GM20431 (cell line): ENCODE data around the gene TCAIM.

Experiments
- in situ Hi-C: fragments of 300-500 bp; cut with MseI, MboI; formaldehyde crosslinking; loops from one replicate; pipeline ENCODE4 v1.15.0; 2020; ENCODE audit warnings: low sequenced_read_pairs; ENCODE audit not compliant: unreplicated experiment

The TCAIM gene, protein sequence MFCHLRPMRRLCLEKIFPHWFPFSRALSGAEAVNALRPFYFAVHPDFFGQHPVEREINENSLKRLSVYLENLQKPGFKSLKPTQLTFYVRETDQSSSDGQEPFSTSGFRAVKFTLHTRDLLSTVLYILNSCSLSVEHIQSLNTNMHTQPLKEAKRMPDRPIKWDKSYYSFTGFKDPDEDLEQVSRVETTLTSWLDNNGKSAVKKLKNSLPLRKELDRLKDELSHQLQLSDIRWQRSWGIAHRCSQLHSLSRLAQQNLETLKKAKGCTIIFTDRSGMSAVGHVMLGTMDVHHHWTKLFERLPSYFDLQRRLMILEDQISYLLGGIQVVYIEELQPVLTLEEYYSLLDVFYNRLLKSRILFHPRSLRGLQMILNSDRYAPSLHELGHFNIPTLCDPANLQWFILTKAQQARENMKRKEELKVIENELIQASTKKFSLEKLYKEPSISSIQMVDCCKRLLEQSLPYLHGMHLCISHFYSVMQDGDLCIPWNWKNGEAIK

DNA sequence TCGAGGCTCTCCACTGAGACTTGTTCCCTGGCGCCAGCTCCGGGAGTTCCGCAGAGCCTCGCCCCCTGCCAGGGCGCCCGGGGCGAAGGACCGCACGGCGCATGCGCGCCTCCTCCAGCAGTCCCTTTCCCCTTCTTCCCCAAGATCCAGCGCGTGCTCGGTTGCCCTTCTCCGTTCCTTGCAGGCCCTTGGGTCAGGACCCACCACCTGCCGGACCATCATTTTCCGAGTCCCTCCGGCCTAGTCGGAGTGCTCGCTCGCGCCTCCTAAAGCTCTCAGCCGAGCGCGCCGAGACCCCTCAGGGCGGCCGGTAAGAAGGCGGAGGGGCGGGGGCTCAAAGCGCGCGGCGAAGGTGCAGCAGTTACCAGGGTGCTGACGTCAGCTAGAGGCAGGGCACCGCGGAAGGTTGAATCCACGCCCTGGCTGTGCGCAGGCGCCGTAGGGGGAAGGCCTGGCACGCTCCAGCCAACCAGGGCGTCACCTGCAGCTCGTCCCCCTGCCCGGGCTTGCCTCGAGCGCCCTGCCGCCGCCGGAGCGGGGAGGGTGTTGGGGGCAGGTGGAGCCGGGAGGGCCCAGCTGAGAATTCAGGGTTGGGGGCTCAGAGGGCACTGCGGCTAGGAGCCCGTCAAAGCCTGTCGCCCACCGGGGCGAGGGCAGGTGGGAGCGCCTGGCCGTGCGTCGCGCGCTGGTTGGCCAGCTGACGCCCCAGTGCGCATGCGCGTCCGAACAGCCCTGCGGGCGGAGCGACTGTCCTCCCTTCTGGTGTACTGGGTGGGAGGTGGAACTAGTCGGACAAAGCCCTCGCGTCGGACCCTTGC lies at the start of gene TCAIM:
TCAIM (plus strand) TSS at position 757 of the 818 bp plus-strand sequence. CDS start 16,017 bp downstream, outside the sequence.
- in situ Hi-C loops = no loop called here

DNA sequence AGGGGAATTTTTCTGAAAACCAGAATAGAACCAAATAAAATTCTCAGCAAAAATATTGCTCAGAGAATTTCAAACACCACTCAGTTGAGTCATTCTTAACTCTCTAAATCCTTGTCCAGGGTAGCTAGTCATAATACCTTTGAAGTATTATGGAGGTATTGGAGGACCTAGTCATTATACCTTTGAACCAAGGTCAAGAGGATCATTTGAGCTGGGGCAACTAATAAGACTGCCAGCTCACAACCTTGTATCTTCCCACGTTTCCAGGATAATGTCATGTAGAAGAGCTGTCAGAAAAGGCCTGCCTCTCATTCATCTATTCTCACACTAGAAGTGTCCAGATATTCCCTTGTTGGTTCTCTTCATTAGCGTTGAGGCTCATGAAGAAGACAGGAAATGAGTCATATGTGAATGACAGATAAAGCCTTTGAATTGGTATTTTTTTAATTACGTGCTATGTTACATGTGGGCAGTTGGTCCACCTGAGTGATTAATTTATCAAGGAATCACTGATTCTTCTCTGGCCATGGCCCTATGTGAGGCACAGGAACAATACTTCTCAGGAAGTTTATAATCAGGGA lies 48.6 kb upstream of the TCAIM start:
- in situ Hi-C loops = no loop called here

DNA sequence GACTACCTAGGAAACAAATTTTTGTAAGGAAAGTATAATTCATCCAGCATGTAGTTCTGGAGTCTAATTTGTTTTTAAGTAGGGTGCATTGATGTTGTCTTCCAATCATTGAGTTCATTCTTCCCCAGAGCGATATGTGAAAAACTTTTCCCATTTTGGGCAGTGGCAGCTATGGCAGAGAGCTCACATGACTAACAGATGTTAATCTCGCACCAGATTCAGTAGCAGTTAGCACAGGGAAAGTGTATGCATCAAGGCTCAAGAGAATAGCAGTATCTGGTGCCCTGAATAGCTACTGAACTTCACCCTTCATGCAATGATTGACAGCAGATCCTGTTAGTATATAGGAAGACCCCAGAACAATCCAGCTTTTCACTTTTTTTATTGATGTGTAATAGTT lies 46.3 kb upstream of the TCAIM start:
- in situ Hi-C loops = no loop called here

DNA sequence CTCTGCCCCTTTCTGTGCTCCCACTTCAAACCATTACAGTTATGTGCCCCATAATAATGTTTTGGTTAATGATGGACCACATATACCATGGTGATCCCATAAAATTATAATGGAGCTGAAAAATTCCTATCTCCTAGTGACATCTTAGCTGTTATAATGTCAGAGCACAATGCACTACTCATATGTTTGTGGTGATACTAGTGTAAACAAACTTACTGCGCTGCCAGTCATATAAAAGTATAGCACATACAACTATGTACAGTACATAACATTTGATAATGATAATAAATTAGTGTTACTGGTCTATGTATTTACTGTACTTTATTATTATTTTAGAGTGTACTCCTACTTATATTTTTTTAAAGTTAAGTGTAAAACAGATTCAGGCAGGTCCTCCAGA lies 45.6 kb upstream of the TCAIM start:
- in situ Hi-C loops = no loop called here

DNA sequence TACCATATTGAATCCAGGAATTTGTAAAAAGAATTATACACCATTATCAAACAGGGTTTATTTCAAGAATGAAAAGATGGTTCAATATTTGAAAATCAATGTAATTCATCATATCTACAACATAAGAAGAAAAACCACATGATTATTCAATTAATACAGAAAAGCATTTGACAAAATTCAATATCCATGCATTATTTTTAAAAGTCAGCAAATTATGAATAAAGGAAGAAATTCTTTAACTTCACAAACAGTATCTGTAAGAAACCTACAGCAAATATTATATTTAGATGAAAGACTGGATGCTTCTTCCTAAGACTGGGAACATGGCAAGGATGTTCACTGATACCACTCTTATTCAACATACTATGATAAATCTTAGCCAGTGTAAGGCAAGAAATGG lies 41.3 kb upstream of the TCAIM start:
- in situ Hi-C loops = no loop called here

DNA sequence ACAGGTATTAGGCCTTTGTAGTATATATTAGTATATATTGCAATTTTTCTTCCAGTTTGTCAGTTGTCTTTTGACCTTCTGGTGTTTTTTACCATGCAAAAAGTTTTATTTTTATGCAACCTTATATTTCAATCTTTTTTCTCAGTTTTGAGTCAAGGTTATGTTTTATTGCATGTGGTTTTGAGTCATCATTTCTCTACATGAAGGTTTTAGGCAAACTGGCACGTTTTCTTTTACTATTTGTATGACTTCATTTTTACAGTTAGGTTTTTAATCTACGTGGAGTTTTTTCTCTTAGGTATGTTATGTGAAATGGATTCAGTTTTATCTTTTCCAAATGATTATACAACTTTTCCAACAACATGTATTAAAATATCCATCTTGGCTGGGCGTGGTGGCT lies 36.8 kb upstream of the TCAIM start:
- in situ Hi-C loops = no loop called here

DNA sequence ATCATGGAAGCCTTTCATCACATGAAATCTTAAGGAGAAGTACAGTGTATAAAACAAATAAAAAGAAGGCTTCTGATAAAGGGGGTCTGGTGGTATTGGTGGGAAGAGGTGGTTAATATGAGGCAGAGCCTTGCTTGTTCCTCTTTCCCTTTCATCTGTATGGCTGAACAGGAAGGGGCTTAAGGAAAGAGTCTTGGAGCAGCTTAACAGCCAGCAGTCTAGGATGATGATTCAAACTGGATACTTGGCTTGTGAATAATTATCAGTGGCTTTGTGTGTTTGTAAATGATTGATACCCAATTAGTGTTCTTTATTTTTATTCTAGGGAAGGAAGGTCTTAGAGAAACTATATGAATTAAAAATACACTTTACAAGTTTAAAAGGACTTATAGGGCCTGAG lies 29.1 kb upstream of the TCAIM start:
- in situ Hi-C loops = no loop called here

DNA sequence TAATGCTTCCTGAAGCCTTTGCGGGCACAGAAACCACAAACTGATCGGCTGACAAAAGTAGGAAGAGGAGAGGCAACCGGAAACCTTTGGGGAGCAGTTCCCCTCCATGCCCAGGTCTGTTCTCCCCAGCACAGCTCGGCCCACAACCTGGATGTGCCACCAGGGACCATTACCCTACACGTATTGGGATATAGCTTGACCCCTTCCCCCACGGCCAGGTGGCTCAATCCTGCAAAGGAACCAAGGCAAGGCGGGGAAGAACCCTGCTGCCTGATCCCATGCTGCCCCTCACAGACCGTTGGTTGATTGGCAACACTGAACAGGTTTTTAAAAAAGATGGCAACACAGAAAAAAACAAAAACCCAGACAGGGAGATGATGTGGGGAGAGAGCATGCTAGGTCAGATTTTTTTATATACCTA lies 19.7 kb upstream of the TCAIM start:
- in situ Hi-C loops = no loop called here

DNA sequence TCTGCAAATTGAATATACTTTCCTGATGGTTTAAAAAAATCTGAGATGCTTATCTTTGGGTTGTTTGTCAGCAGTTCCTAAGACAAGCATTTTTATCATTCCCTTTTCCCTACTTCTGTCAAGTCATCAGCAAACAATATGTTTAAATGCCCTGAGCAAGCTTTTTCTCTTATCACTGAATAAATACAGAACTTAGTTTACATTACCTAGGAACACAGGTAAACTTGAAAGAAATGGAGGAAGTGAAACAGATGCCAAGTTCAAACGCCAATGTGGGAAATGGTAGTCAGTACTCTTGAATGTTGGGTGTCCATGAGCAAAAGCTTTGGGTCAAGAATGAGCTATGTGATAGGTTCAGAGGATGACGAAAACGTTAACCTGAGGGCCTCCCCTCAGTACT lies 17.2 kb upstream of the TCAIM start:
- in situ Hi-C loops = no loop called here

DNA sequence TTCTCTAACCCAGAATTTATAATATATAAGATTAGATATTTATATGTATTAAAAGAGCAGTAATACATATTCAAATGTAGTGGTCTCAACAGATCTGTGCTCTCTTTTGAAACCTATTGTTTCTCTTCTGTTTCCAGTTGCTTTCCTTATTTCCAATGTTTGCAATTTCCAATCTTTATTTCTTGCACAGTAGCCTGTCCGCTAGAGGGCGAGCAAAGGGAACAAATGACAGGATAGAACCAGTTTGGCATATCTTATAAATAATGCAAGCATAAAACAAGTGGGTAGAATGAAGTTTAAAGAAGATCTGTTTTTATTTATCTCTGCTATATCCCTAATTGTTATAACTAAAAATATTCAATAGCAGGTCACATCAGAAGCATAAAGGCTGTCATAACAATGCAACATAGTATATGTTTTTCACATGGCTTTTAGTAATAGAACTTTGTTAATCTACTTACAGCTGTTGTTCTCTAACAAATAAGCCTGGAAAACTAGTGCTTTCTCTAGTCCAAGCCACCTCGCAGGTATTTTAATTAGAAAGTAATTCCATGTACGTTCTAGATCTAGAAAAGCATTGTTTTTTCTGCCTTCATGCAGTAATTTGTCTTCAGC lies 15.1 kb upstream of the TCAIM start:
- in situ Hi-C loops = no loop called here

DNA sequence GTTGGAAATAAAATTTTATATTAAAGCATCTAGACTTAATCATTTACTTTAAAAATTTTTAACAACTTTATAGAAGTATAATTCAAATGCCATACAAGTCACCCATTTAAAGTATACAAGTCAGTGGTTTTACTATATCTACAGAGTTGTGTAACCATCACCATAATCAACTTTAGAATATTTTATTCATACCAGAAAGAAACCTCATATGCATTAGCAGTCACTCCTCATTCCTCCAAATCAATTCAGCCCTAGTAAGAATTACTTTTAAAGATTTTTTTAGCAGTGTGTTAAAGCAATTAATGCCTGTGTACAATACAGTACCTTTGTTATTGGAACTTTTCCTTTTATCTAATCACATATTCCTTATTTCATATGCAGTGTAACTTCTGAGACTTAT lies 14.0 kb upstream of the TCAIM start:
- in situ Hi-C loops = no loop called here

DNA sequence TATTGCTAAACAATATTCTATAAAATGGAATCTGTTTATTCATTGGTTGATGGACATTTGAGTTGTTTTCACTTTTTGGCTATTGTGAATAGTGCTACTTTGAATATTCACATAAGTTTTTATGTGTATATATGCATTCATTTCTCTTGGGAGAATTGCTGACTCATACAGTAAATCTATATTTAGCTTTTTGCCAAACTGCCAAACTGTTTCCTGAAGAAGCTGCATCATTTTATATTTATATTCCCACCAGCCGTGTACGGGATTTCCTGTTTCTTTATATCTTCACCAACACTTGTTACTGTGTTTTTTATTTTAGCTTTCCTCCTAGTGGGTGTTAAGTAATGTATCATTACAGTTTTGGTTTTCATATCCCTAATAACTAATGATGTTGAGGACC lies 12.5 kb upstream of the TCAIM start:
- in situ Hi-C loops = no loop called here

DNA sequence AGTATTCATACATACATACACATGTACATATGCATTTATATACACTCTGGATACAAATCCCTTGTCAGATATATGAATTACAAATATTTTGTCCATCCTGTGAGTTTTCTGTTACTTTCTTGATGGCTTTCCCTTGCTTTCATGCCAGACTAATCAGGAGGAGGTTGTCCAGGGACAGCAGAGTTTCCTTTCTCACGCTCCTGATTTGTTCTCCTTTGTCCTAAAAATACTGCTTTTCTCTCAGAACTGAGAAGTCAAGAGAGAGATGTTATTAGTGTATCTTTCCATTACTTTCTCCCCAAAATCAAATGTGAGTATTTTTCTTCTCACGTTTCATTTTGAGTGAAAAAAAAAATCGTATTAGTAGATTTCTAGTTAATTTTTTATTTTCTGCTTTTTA lies 12.1 kb upstream of the TCAIM start:
- in situ Hi-C loops = no loop called here

DNA sequence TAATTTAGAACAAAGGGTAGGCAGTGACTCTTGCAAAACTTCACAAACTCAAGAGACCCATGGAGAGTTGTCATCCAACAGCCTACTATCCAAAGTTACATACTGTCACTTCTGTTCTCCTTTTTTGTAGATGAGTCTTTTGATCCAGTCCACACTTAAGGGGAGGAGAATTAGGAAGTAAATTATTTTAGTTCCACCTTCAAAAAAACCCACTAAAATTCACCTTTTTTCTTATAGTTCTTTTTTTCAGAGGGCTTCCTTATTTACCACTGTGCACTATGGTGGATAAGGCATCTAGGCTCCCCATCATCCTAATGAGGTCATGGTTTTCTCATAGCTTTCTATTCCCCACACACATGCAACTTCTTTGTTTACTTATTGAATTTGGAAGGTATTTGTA lies 8.6 kb upstream of the TCAIM start:
- in situ Hi-C loops = no loop called here

DNA sequence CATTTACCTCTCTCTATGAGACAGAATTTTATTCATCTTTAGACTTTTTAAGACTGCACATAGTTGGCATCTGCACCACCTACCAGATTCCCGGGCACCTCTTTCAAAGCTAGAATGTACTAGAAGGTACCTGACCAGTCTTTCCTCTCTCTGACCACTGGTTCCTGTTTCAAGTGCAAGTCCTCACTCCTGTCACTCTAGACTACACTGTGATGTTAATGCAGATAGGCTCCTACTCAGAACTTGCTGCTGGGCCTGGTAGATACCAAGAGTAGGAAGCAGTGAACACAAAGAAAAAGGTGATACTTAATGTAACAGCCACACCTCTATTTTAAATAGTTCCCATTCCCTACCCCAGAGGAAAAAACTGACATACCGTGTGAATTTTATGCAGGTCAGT lies 8.1 kb upstream of the TCAIM start:
- in situ Hi-C loops = no loop called here

DNA sequence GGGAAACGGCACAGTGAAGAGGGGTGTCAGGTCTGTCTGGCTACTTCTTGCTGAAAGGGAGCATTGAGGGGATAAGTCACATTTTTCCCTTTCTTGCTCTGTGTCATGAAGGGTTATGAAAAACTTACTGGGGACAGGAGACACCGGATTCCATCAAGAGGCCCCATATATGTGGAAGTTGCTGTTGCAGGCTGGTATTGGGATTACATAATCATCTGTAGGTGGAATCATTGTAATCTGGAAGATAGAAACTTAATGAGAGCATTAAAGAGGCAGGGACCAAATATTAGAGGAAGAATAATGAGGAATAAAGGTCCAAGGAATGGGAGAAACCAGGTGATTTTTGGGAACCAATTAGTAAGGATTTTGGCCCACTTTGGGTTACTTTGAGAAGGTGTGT lies 4.2 kb upstream of the TCAIM start:
- in situ Hi-C loops = no loop called here

DNA sequence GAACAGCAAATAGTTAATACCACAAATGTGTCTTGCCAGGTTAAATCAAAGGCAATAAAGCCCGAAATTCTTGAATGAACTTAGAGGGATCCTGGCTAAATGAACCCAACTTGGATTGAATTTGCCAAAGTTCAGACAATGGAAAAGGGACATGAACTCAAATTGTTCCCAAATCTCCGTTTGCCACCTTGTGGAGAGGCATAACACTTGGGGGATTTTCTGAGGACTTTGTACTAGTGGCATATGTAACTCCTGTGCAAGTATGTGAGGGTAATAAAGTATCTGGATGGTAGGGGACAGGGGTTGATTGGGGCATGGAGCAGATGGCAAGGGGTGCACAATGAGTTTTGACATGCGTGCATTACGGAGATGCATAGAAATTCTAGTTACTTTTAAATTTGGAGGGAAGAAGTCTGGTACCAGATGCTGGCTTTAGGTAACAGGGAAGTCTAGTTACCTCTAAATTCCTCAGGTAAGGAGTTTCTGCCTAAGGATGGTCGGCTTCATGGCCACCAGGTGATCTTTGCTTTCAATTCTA lies 1.2 kb upstream of the TCAIM start:
- in situ Hi-C loops = no loop called here

DNA sequence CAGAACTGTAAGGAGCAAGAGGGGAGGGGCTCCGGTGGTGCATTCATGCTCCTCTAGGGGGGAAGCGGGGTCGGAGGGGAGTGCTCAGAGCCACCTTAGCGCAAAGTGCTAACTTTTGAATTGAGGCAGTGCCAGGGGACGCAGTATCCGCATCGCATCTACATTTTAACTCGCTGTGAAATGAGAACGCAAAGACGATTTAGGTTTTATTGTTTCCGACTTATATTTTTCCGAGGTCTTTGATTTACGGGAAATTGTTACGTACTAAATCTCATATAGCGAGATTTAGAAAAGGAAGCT lies 212 bp downstream of the TCAIM start:
- in situ Hi-C loops = no loop called here

DNA sequence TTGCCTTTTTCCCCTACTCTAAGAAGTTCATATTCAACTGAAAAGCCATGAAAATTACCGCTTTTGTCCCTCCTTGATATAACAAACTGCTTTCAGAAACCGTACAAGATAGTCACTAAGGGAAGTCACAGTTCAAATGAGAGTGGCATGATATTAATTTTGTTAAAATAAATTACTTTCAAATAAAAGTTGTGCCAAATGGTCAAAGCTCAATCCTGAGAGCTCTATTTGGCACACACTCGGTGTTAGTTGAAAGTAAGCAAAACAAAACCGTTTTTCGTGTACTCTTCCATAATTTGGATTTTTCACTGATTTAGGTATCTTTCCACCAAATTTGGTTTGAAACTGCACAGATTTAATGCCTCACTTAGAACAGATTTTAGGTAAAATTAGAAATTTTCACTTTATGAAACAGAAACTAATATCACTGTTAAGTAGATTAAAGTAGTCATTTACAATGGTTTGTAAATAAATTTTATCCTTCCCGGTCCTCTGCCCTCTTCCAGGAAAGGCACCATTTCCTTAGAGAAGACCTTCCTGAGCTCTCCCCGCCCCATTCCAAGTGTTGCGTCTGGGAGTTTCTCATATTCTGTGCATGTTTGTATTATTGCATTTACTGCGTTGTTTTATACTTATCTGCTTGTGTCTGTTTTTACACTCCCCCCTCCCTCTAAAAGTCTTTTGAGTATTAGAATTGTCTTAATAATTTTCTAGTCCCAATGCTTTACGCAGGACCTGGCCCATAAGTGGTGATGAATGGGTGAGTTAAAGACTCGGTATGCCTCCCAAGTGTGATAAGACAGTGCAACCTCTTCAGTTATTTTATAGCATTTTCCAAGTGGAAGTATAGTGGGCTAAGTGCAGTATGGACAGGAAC lies 853 bp downstream of the TCAIM start:
- in situ Hi-C loops = no loop called here

DNA sequence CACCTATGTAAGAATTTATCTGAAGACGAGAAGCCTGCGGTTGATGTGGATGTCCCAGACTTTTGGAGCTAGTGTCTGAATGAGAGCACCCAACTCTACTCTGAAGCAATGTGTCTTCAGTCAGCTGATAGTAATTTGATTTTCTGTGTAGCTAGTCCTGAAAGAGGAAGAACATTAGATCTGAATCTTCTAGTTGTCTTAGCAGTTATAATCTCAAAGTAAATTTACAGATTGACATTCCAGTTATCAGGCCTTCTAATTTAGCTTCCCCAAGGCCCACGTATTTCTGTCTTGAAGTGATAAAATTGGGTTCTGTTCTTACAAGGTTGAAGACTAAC lies 1.5 kb downstream of the TCAIM start:
- in situ Hi-C loops = no loop called here
